A549 (cell line): ENCODE measurements around the gene CD300LF. TPM values are rescaled to one million over a fixed set of nuclear protein-coding genes. Genes with fewer than 3 reads are reported as not detected.

Experiments used
- ATAC-seq, 2 experiments: fragments of 200-7000 bp in 1 of 2; fragments of >200 bp in 1 of 2; cut with Nextera tagmentation in 1 of 2; cut with Tn5 transposase in 1 of 2; 3 replicates each; pipeline versions ENCODE4 v1.8.0 to v1.9.1; 2018 to 2020; ENCODE audit warnings: mild to moderate bottlenecking in 1 of 2, moderate library complexity in 1 of 2
- CTCF ChIA-PET: fragments of 300-600 bp; sonication (Branson Sonifier 250); formaldehyde crosslinking; extraction: SDS; loops from one replicate; lab custom pipeline; 2021; ENCODE audit warnings: antibody characterized with exemption, inconsistent platforms; lab: Yijun Ruan, JAX
- POLR2A ChIA-PET: fragments of 350-600 bp; formaldehyde crosslinking; extraction: SDS; loops from one replicate; lab custom pipeline; 2021; ENCODE audit warnings: antibody characterized with exemption, inconsistent platforms; lab: Yijun Ruan, JAX
- DNase-seq, 2 experiments: peaks; one replicate each; pipeline versions ENCODE4 v3.0.0 to v3.0.0-alpha.2; 2011 to 2016; ENCODE audit warnings: low read depth in 1 of 2, low spot score in 1 of 2
- FAIRE-seq: peaks from 2 replicates; lab custom pipeline; 2011; peaks lifted over from hg19 to GRCh38; lab: Jason Lieb, UNC
- H3K27ac ChIP-seq, 2 experiments: fragments of >200 bp; sonication (Bioruptor Twin); formaldehyde crosslinking; 3 replicates each; pipeline ENCODE4 v1.5.1; 2016 to 2017
- H3K4me1 ChIP-seq: fragments of >200 bp; sonication (Bioruptor Twin); formaldehyde crosslinking; 3 replicates; pipeline ENCODE4 v1.6.1; 2016
- H3K4me2 ChIP-seq: fragments of >200 bp; sonication (Bioruptor Twin); formaldehyde crosslinking; 3 replicates; pipeline ENCODE4 v1.6.1; 2016
- H3K4me3 ChIP-seq: fragments of >200 bp; sonication (Bioruptor Twin); formaldehyde crosslinking; 3 replicates; pipeline ENCODE4 v1.5.1; 2016
- H3K9me3 ChIP-seq: fragments of >200 bp; sonication (Bioruptor Twin); formaldehyde crosslinking; 3 replicates; pipeline ENCODE4 v1.6.1; 2016
- ATOH8 ChIP-seq: fragments of 250-450 bp; sonication (Bioruptor Pico); IDR thresholded peaks from 2 replicates; pipeline ENCODE4 v1.5.0; 2020; ENCODE audit warnings: low read depth, mild to moderate bottlenecking, moderate library complexity
- CEBPB ChIP-seq, 2 experiments: fragments of >200 bp in 1 of 2; sonication (Bioruptor Twin) in 1 of 2; formaldehyde crosslinking in 1 of 2; IDR thresholded peaks; 2 replicates each; pipeline ENCODE4 v1.6.1; 2012 to 2016
- ESRRA ChIP-seq: fragments of 150-350 bp; IDR thresholded peaks from 2 replicates; pipeline ENCODE4 v1.6.1; 2014; ENCODE audit warnings: mild to moderate bottlenecking, low read length, borderline replicate concordance
- FOSL2 ChIP-seq, 2 experiments: fragments of 450-650 bp in 1 of 2; fragments of >200 bp in 1 of 2; sonication (Bioruptor Twin) in 1 of 2; formaldehyde crosslinking; IDR thresholded peaks; 2 replicates each; pipeline versions ENCODE4 v1.5.0 to v1.6.1; 2016 to 2020; ENCODE audit warnings: mild to moderate bottlenecking in 1 of 2, moderate library complexity in 1 of 2
- FOXS1 ChIP-seq: fragments of 250-450 bp; sonication (Bioruptor Pico); IDR thresholded peaks from 2 replicates; pipeline ENCODE4 v1.5.0; 2020; ENCODE audit warnings: mild to moderate bottlenecking, moderate library complexity
- HDAC2 ChIP-seq: fragments of 200-600 bp; sonication (generic); IDR thresholded peaks from 2 replicates; pipeline ENCODE4 v1.6.1; 2016
- KDM1A ChIP-seq: fragments of 200-600 bp; sonication (generic); IDR thresholded peaks from 2 replicates; pipeline ENCODE4 v1.6.1; 2016; ENCODE audit warnings: low read depth, mild to moderate bottlenecking
- MYC ChIP-seq: IDR thresholded peaks from 2 replicates; pipeline ENCODE4 v1.6.1; 2012; ENCODE audit warnings: mild to moderate bottlenecking, inconsistent platforms, low read length, improper control_type of control experiment, borderline replicate concordance
- NFE2L2 ChIP-seq: fragments of 150-350 bp; conservative IDR thresholded peaks from 2 replicates; pipeline ENCODE4 v1.6.1; 2014; ENCODE audit warnings: low read length
- NR3C1 ChIP-seq: fragments of >200 bp; sonication (Bioruptor Twin); formaldehyde crosslinking; IDR thresholded peaks from 3 replicates; pipeline ENCODE4 v1.6.1; 2017
- RARB ChIP-seq: fragments of 250-450 bp; sonication (Bioruptor Pico); IDR thresholded peaks from 2 replicates; pipeline ENCODE4 v1.8.0; 2021; ENCODE audit warnings: mild to moderate bottlenecking, moderate library complexity
- REST ChIP-seq: fragments of 200-600 bp; sonication (generic); IDR thresholded peaks from 2 replicates; pipeline ENCODE4 v1.6.1; 2016; ENCODE audit warnings: antibody characterized with exemption, mild to moderate bottlenecking, moderate library complexity
- SMC3 ChIP-seq: fragments of >200 bp; sonication (Bioruptor Twin); formaldehyde crosslinking; IDR thresholded peaks from 3 replicates; pipeline ENCODE4 v1.6.1; 2018; ENCODE audit warnings: inconsistent platforms
- TFCP2L1 ChIP-seq: fragments of 250-450 bp; sonication (Bioruptor Pico); IDR thresholded peaks from 2 replicates; pipeline ENCODE4 v1.5.0; 2021; ENCODE audit warnings: mild to moderate bottlenecking
- TP53 ChIP-seq: fragments of 250-450 bp; sonication (Bioruptor Pico); IDR thresholded peaks from 2 replicates; pipeline ENCODE4 v1.5.0; 2021; ENCODE audit warnings: mild to moderate bottlenecking, moderate library complexity
- USF2 ChIP-seq: fragments of 450-650 bp; IDR thresholded peaks from 2 replicates; pipeline ENCODE4 v1.6.1; 2014; ENCODE audit warnings: antibody characterized with exemption
- ZFP36 ChIP-seq: fragments of 450-650 bp; IDR thresholded peaks from 2 replicates; pipeline ENCODE4 v1.6.1; 2014; ENCODE audit warnings: borderline replicate concordance; ENCODE audit not compliant: partially characterized antibody
- ZSCAN20 ChIP-seq: fragments of 250-450 bp; sonication (Bioruptor Pico); IDR thresholded peaks from 2 replicates; pipeline ENCODE4 v1.8.0; 2022; ENCODE audit warnings: mild to moderate bottlenecking, moderate library complexity
- WGBS: methylation state at CpG from one replicate; pipeline ENCODE4 v1.1.6; 2017; ENCODE audit errors: missing lambda C conversion rate; 5-methylcytosine and 5-hydroxymethylcytosine counted together
- polyA plus RNA-seq, 4 experiments: library from polyadenylated mRNA; depleted of rRNA in 3 of 4; stranded (reverse); fragments of >200 nt; fragmentation: RNase III in 1 of 4; extraction: RNeasy Plus Mini Kit Qiagen cat#74134 plus additional on column Dnase treatment in 1 of 4; gene quantifications; 2 replicates in 3 of 4; 3 replicates in 1 of 4; pipeline ENCODE4 v1.2.3, GENCODE V29; 2011 to 2017
- TF ChIP-seq, protein P1 (sequence below): fragments of >200 bp; sonication (Bioruptor Twin); formaldehyde crosslinking; IDR thresholded peaks from 3 replicates; pipeline ENCODE4 v1.6.1; 2016

The CD300LF gene
- polyA plus RNA-seq, 2 of the 4 experiments (the other 2 are of a cell fraction), result not detected

DNA sequence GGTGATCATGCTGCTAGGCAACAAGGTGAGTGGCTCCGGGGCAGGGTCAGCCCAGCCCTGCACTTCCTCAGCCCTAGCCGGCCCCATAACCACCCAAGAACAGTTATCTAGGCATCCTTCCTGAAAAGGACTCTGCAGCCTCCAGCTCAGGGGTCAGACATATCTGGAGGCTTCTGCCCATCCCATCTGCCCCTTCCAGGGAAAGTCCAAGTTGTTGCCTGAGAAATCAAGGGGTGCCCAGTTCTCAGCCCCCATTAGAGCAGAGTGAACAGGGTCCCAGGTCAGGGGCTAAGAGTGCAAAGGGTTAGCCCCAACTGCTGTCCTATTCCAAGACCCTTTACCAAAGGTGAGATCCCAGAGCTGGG lies 31.6 kb upstream of the CD300LF start:
- POLR2A ChIA-PET, result interaction anchor here (1.0 kb wide), 1 partner anchor 8 kb away, joined by 3 read pairs; no protein-coding TSS in a partner anchor
- ATAC-seq, result no peak

GRCh38 chr17:74743755-74744154 lies 31.0 kb upstream of the CD300LF start:
- H3K4me1 ChIP-seq, result peaks cover 18% of the 10 kb centered on the region
- no peak overlapping the region for H3K4me2 ChIP-seq
- ChIA-PET CTCF (interaction anchor here (0.8 to 21.5 kb wide), 8 partner anchors 26 to 126 kb away, joined by 3 to 705 read pairs (median 32); partner anchors contain the start of gene NAT9), POLR2A (no interaction called here)
- 44% methylated on average over 2 of the region's 2 CpGs for WGBS
- DNase-seq, result no peak
- no peak overlapping the region for H3K27ac ChIP-seq
- no peak for FAIRE-seq
- ATAC-seq, result no peak
- H3K9me3 ChIP-seq, result no peaks in the 10 kb centered on the region
- TF ChIP-seq SMC3 (no peak), NFE2L2 (no peak), ESRRA (no peak), USF2 (no peak), RARB (no peak), CEBPB (IDR thresholded peaks at IDR 0.05) (no peak), ZSCAN20 (CRISPR knock-in tag) (no peak), HDAC2 (no peak), ZFP36 (no peak), REST (no peak), FOXS1 (CRISPR knock-in tag) (no peak), TFCP2L1 (no peak), ATOH8 (CRISPR knock-in tag) (no peak), KDM1A (no peak), FOSL2 (IDR thresholded peaks at IDR 0.05) (no peak), FOSL2 (CRISPR knock-in tag; IDR thresholded peaks at IDR 0.05) (no peak)
- TF ChIP-seq, protein P1, sequence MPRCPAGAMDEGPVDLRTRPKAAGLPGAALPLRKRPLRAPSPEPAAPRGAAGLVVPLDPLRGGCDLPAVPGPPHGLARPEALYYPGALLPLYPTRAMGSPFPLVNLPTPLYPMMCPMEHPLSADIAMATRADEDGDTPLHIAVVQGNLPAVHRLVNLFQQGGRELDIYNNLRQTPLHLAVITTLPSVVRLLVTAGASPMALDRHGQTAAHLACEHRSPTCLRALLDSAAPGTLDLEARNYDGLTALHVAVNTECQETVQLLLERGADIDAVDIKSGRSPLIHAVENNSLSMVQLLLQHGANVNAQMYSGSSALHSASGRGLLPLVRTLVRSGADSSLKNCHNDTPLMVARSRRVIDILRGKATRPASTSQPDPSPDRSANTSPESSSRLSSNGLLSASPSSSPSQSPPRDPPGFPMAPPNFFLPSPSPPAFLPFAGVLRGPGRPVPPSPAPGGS, result no peak
- H3K4me3 ChIP-seq, result no peak overlapping the region

More for the DNA sequence above, 31.6 kb upstream of the CD300LF start:
- 50% methylated on average over 2 of the region's 2 CpGs for WGBS
- DNase-seq, result no peak
- Histone ChIP-seq H3K4me2 (no peak overlapping the region), H3K4me3 (no peak overlapping the region)
- TF ChIP-seq TP53 (CRISPR knock-in tag), result no peak
- TF ChIP-seq ATOH8 (CRISPR knock-in tag), result no peak
- TF ChIP-seq MYC, result no peak
- TF ChIP-seq NR3C1, result no peak
- TF ChIP-seq, all 56 proteins: peak for 0
- no peak overlapping the region for H3K27ac ChIP-seq
- CTCF ChIA-PET, result interaction anchor here (0.5 to 21.5 kb wide), 22 partner anchors 8 to 570 kb away, joined by 3 to 705 read pairs (median 6); partner anchors contain the start of genes NAT9 and RAB37
- FAIRE-seq, result no peak
- H3K9me3 ChIP-seq, result no peaks in the 10 kb centered on the region
- peaks cover 13% of the 10 kb centered on the region for H3K4me1 ChIP-seq
